DND-41 (cell line): Measurements from ENCODE around the gene GFOD1.

Source experiments
- CTCF ChIP-seq: IDR thresholded peaks from 2 replicates; pipeline ENCODE4 v1.5.1; 2012; ENCODE audit warnings: borderline replicate concordance, low read length, moderate library complexity, mild to moderate bottlenecking; ENCODE audit not compliant: poor library complexity, severe bottlenecking; ENCODE audit errors: extremely low read depth
- EZH2 ChIP-seq: IDR thresholded peaks from 3 replicates; pipeline ENCODE4 v1.6.1; 2012; ENCODE audit warnings: borderline replicate concordance, low read depth, mild to moderate bottlenecking, moderate library complexity, low read length, inconsistent platforms; ENCODE audit not compliant: severe bottlenecking

- TF ChIP-seq EZH2 = no peak
- no peak for TF ChIP-seq CTCF
Measured at GRCh38 chr6:13390658-13391057, 96.7 kb downstream of the GFOD1 start.
